Iris pigment epithelial cell (primary cell): ENCODE results near the gene PTGIR.

Experiments
- DNase-seq: peaks from one replicate; pipeline ENCODE4 v3.0.0-alpha.2; 2011; ENCODE audit warnings: low read depth

PTGIR gene

DNA sequence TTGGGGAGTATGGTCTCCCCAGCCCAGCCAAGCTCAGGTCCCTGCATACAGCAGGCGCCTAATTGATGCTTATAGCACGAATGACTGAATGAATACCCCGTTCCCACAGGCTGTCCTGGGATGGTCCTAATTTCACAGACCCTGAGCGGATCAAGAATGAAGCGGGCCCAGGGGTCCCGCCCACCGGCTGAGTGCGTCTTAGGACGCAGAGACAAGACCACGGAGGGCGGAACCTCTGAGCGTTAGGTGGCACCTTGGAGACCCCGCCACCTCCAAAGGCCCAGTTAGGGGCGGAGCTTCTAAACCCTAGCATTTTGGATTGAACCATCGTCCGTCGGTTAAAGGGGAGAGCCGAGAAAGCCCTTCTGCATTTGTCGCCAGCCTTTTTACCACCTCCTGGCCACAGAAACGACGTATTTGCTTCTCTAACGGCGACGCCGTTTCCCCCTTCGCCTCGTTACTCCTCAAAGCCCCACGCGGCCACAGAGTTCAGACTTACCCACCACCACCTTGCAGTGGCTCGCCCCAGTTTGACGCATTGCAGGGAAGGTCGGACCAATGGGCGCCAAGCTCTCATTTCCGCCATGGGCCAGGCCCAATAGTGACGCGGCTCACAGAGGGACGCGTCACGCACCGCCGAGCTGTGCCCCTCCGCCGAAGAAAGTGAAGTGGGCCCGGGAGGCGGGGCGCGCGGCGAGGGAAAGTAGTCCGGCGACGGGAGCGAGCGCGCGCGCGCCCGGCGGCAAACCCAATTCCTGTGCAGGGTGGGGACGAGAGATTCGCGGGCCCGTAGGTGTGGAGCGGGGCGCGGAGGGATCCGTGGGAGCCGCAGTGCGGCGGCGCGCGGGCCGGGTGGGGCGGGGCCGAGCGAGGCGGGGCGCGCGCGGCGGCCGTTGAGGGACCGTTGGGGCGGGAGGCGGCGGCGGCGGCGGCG is 24.2 kb downstream of the PTGIR start:
- peak; percentile 98 for DNase-seq

DNA sequence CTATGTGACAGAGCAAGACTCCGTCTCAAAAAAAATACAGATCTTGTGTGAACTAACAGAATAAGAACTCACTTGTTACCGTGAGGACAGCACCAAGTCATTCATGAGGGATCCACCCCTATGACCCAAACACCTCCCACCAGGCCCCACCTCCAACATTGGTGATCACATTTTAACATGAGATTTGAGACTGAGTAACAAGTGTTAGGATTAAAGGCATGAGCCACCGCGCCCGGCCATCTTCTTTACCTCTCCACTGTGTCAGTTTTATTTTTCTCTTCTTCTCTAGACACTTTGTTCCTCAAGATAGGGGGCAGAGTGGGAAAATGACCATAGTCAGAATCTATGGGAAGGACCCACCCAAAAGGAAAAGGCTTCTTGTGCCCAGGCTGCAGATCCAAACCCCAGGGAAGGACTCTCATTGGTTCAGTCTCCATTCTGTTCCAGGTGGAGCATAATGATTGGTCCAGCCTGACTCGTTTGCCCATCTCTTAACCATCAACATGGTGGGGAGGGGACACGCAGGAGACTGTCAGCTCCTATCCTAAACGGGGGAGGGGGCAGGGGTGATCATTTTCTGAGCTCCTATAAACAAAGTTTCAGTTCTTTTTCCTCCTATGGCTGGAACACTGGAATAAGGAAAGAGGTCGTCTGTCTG is 25.0 kb downstream of the PTGIR start:
- no peak for DNase-seq

DNA sequence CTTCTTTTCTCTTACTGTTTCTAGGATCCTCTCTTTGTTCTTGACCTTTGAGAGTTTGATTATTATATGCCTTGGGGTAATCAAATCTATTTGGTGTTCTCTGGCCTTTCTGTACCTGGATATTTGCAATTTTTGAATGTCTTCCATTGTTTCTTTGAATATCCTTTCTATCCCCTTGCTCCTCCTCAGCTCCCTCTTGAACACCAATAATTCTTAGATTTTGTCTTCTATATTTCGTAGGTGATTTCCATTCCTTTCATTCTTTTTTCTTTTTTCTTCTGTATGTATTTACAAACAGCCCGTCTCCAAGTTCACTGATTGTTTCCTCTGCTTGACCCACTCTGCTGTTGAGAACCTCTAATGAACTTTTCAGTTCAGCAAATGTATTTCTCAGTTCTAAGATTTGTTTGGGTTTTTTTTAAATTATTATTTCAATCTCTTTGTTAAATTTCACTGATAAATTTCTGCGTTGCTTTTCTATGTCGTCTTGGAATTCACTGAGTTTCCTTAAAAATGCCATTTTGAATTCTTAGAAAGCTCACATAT is 26.4 kb downstream of the PTGIR start:
- no peak for DNase-seq

DNA sequence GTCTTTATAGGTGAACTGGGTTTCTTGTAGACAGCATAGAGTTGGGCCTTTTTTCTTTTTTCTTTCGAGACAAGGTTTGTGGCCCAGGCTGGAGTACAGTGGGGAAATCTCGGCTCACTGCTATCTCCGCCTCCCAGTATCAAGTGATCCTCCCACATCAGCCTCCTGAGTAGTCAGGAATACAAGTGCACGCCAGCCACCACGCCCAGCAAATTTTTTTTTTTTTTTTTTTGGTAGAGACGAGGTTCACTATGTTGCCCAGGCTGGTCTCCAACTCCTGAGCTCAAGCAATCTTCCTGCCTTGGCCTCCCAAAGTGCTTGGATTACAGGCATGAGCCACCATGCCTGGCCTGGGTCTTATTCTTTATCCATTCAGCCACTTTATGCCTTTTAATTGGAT is 28.9 kb downstream of the PTGIR start:
- DNase-seq = no peak

DNA sequence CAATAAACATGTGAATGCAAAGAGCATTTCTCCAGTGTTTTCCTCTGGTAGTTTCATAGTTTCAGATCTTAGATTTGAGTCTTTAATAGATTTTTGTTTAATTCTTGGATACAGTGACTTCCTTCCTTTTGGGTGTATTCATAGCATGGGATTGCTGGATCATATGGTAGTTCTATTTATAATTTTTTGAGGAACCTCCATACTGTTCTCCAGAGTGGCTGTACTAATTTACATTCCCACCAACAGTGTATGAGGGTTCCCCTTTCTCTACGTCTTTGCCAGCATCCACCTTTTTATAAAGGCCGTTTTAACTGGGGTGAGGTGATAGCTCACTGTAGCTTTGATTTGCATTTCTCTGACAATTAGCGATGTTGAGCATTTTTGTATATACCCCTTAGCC is 33.0 kb downstream of the PTGIR start:
- no peak for DNase-seq

DNA sequence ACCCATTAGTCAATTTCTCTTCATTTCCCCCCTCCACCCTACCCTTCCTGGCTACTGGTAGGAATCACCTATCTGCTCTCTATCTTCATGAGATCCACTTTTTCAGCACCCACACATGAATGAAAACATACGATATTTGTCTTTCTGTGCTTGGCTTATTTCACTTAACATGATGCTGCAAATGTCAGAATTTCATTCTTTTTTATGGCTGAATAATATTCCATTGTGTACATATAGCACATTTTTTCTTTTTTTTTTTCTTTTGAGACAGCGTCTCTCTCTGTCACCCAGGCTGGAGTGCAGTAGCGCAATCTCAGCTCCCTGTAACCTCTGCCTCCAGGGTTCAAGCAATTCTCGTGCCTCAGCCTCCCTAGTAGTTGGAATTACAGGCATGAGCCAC is 33.6 kb downstream of the PTGIR start:
- no peak for DNase-seq

DNA sequence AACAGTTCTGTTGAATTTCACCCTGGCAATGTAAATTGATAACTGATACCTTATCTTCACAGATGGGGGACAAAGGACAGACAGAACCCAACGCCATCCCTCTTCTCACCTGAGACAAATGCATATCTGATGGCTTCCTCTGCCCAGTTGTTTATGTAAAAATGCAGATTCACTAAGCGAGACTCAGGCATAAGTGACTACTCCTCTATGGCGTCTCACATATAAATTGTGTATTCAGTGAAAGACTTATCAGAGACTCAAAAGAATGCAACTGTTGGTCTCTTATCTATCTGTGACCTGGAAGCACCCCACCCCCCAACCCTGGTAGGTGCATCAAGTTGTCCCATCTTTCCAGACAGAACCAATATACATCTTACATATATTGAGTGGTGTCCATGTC is 37.0 kb downstream of the PTGIR start:
- DNase-seq = no peak

DNA sequence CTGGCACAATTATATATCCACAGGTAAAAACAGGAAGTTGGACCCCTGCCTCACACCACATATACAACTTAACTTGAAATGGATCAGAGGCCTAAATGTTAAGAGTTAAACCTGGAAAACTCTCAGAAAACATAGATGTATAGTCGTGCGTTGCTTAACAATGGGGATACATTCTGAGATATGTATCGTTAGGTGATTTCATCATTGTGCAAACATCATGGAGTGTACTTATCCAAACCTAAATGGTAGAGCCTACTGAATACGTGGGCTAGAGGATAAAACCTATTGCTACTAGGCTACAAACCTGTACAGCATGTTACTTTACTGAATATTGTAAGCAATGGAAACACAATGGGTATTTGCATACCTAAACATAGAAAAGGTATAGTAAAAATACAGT is 38.6 kb downstream of the PTGIR start:
- DNase-seq = no peak

DNA sequence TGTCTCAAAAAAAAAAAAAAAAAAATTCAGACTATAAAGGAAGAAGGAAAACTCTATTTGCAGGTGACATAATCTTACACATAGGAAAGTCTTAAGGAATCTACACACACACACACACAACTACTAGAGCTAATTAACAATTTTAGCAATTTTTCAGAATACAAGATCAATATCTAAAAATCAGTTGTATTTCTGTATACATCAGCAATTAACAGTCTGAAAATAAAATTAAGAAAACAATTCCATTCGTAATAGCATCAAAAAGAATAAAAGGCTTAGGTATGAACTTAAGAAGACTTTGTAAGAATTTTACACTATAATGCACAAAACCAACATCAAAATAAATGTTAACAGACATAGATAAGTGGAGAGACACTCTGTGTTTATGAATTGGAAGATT is 39.4 kb downstream of the PTGIR start:
- no peak for DNase-seq

DNA sequence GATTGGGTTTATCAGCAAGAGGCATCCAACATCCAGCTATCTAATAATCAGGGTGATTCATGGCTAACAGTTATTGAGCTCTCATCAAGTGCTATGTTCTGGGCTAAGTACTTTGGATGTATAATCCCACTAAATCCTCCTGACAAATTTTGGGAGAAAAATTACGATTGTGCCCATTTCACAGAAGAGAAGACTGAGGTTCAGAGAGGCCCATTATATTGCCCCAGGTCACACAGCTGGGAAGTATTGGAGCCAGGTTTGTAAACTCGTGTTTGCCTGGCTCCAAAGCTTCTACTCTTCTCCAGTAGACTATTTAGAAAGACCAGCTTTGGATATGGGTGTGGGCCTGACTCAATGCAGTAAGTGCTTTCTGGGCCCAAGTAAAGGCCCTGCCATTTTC is 44.6 kb downstream of the PTGIR start:
- DNase-seq = no peak

DNA sequence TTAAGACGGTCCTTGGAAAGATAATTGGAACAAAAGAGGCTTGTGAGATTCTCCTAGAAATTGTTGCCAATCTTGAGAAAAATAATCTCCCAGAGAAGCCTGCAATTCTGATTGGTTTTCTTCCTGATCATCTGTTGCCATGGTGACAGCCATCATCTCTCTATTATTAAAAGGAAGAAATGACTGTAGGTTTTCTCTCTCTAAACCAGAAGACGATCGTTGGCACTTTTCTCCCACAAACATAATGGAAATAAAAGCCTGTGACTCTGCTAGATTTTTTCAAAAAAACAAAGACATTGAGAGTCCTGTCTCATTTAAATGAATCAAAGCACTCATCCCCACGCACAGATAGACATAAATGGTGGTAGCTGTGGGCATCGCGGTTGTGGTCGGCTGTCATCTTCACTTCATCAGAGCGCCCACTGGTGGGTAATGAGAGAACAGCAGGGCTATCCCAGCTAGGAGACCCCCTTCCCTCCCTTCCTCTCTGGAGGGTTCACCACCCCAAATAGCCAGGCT is 45.5 kb downstream of the PTGIR start:
- DNase-seq = no peak

DNA sequence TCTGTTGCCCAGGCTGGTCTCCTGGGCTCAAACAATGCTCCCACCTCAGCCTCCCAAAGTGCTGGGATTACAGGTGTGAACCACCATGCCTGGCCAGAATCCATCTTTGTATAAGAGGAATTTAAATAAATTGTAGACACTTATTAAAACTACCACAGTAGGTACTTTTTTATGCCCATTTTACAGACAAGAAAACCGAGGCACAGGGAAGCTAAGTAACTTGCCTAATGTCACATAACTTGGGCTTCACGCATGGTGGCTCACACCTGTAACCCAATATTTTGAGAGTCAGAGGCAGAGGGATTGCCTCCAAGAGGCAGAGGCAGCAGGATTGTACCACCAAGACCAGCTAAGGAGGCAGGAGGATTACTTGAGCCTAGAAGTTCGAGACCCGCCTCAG is 46.4 kb downstream of the PTGIR start:
- DNase-seq = no peak

DNA sequence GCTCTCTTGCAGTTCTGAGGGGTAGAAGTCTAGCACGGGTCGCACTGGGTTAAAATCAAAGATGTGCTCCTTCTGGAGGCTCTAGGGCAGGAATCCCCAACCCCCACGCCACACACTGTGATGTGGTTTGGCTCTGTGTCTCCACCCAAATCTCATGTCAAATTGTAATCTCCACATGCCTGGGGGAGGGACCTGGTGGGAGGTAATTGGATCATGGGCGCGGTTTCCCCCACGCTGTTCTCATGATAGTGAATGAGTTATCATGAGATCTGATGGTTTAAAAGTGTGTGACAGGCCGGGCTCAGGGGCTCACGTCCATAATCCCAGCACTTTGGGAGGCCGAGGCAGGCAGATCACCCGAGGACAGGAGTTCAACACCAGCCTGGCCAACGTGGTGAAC is 50.4 kb downstream of the PTGIR start:
- DNase-seq = peak; percentile 38

DNA sequence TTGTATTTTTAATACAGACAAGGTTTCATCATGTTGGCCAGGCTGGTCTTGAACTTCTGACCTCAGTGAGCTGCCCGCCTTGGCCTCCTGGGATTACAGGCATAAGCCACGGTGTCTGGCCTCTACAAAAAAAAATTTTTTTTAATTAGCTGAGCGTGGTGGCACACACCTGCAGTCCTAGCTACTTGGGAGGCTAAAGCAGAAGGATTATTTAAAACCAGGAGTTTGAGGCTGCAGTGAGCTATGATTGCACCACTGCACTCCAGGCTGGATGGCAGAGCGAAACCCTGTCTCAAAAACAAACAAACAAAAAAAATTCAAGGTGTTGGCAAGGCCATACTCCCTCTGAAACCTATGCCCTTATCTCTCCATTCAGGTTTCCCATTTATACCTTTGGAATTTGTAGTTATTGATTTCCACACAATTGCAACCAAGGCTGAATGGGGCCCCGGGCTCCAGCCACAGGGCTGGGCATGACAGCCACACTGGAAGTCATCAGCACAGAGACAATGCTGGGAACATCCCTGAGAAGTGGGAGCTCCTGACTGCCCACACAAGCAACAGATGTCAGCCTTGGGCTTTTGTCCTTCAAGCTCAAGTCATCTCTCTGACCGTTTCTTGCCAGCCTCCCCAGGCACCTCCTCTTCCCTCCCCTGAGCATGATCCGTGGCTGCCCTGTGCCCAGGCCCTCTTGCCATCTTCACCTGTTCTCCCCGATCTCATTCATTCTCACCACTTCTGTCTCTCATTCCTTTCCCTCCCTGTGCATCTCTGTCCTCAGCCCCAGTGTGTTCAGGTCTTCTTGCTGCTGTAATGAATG is 51.0 kb downstream of the PTGIR start:
- no peak for DNase-seq

DNA sequence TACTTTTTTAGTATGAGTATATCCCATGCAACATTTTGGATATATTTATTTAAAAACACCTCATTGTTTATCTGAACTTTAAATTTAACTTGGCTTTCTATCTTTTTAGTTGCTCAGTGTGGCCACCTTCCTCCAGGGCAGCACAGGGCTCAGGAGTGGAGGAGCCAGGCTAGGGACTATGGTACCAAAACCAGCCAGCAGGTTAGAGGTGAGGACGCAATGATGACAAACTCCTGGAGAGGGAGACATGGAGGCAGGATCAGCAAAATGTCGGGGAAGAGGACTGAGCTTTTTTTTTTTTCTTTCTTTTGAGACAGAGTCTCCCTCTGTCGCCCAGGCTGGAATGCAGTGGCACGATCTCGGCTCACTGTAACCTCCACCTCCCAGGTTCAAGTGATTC is 53.4 kb downstream of the PTGIR start:
- peak; percentile 14 for DNase-seq
